Stimulated activated CD8-positive, alpha-beta memory T cell treated with anti-CD3 and anti-CD28 coated beads, Interleukin-4, amount 100 ng/mL, for 24 hours (primary cell): ENCODE results near the gene DAAM1.

Experiments used
- DNase-seq: peaks from one replicate; pipeline ENCODE4 v3.0.0-alpha.2; 2020; ENCODE audit warnings: low read depth

The DAAM1 gene

GRCh38 chr14:59221568-59221967 lies 33.1 kb downstream of the DAAM1 start:
- no peak for DNase-seq

GRCh38 chr14:59224341-59224740 lies 35.9 kb downstream of the DAAM1 start:
- no peak for DNase-seq

- DNase-seq = no peak
These were observed 36.8 kb downstream of the DAAM1 start for GRCh38 chr14:59225281-59225680.

GRCh38 chr14:59228421-59228820 lies 40.0 kb downstream of the DAAM1 start:
- no peak for DNase-seq

GRCh38 chr14:59229653-59230406 lies 41.4 kb downstream of the DAAM1 start:
- no peak for DNase-seq

- DNase-seq = no peak
These were observed 47.7 kb downstream of the DAAM1 start for GRCh38 chr14:59236195-59236594.

- DNase-seq = no peak
These were observed 49.7 kb downstream of the DAAM1 start for GRCh38 chr14:59238216-59238615.

GRCh38 chr14:59239022-59239421 lies 50.6 kb downstream of the DAAM1 start:
- DNase-seq = no peak

- DNase-seq = no peak
These were observed 51.9 kb downstream of the DAAM1 start for GRCh38 chr14:59240356-59240755.

- DNase-seq = no peak
These were observed 52.7 kb downstream of the DAAM1 start for GRCh38 chr14:59241121-59241520.

GRCh38 chr14:59243174-59243573 lies 54.7 kb downstream of the DAAM1 start:
- DNase-seq = no peak

- no peak for DNase-seq
These were observed 56.1 kb downstream of the DAAM1 start for GRCh38 chr14:59244581-59244980.

GRCh38 chr14:59245809-59246295 lies 57.4 kb downstream of the DAAM1 start:
- DNase-seq = no peak

GRCh38 chr14:59246566-59246965 lies 58.1 kb downstream of the DAAM1 start:
- no peak for DNase-seq

- no peak for DNase-seq
These were observed 59.5 kb downstream of the DAAM1 start for GRCh38 chr14:59247801-59248584.

GRCh38 chr14:59249029-59249428 lies 60.6 kb downstream of the DAAM1 start:
- no peak for DNase-seq

- no peak for DNase-seq
These were observed 63.6 kb downstream of the DAAM1 start for GRCh38 chr14:59251811-59252771.

GRCh38 chr14:59252772-59253500 lies 64.5 kb downstream of the DAAM1 start:
- no peak for DNase-seq

GRCh38 chr14:59253527-59253926 lies 65.1 kb downstream of the DAAM1 start:
- DNase-seq = no peak

GRCh38 chr14:59254146-59254910 lies 65.9 kb downstream of the DAAM1 start:
- DNase-seq = no peak
